HUDEP-2 (cell line): ENCODE results near the gene TMEM125.

Experiments
- DNase-seq, 76 experiments: peaks; one replicate each; lab custom pipeline; 2025; ENCODE audit not compliant: unreplicated experiment in 76 of 76; lab: John Stamatoyannopoulos, UW

The TMEM125 gene

DNA sequence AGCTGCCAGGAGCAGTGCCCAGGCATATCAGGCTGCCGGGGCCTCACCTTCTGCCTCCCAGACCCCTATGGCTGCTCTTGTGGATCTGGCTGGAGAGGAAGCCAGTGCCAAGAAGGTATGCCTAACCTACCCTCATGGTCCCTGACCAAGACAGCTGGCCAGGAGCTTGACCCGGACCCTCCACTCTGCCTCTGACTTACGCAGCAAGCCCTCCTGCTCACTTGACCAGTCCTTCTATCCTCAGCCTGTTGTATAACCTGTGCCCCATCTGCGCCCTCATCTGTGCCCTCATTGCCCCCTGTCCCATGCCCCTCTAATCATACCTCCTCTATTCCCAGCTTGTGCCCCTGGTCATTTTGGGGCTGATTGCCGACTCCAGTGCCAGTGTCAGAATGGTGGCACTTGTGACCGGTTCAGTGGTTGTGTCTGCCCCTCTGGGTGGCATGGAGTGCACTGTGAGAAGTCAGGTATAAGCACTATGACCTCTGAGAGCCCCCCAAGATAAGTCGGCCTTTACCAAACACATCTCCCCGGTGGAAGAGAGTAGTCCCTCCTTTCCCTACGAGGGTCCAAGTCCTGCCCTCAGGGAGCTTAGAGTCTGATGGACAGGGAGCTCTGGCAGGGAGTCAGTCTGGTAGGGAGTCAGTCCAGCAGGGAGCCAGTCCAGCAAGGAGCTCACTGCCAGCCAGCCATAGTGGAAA, 37.8 kb downstream of the TMEM125 start:
- DNase-seq = no peak

DNA sequence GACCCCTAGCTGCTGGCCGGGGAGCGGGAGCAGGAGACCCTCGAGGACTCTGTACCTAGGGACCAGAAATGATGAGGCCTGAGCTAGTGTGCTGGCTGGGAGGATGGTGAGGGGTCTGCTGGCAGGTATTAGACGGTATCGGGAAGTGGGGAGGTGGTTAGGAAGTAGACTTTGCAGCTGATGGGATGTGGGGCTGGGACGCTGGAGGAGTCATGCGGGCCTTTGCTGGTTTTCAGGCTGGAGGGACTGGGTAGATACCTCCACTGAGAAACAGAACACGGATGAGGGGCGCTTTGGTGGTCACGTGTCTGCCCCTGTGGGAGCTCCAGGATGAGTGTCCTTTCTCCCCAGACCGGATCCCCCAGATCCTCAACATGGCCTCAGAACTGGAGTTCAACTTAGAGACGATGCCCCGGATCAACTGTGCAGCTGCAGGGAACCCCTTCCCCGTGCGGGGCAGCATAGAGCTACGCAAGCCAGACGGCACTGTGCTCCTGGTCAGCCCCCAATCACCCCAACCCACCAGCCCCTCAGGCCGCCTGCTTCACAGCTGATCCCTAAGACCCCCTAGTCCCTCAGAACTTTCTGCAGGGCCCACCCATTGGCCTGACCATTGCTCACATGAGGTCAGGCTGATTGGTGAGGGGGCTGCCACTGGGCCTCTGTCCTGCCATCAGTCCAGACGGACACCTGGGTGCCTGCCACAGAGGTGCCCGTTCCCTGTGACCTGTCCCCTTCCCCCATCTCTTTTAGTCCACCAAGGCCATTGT, 39.0 kb downstream of the TMEM125 start:
- DNase-seq = no peak

- no peak for DNase-seq
These were observed 39.7 kb downstream of the TMEM125 start for GRCh38 chr1:43309405-43310025.

DNA sequence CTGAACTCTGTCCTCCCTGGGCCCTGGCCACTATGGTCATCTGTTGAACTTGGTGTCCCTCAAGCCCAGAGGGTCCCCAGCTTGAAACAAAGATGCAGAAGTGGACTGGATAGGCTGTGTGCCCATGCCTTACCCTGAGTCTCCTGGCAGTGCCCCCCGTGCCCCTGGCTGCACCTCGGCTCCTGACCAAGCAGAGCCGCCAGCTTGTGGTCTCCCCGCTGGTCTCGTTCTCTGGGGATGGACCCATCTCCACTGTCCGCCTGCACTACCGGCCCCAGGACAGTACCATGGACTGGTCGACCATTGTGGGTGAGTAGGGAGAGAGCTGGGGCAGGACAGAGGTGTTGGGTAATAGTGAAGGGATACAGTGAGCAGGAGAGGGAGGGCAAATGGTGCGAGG, 41.7 kb downstream of the TMEM125 start:
- DNase-seq = no peak

- DNase-seq = no peak
These were observed 42.4 kb downstream of the TMEM125 start for GRCh38 chr1:43312212-43312623.

- DNase-seq = no peak
These were observed 43.1 kb downstream of the TMEM125 start for GRCh38 chr1:43312663-43313515.

- DNase-seq = no peak
These were observed 44.0 kb downstream of the TMEM125 start for GRCh38 chr1:43313771-43314170.

DNA sequence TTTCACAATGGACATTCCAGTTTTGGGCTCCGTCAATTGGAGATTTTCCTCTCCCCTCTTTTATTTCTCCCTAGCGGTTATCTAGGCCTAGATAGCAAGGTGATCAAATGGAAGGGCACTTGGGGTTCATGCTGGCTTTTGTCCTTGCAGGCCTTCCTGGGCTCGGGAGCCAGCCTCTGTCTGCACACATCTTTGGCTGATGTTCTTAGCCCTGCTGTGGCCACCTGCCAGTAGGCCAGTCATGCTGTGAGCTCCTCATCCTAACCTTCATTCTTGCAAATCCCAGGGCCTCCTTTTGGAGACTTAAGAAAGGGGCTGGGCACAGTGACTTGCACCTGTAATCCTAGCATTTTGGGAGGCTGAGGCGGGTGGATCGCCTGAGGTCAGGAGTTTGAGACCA, 44.5 kb downstream of the TMEM125 start:
- no peak for DNase-seq

- DNase-seq = no peak
These were observed 45.7 kb downstream of the TMEM125 start for GRCh38 chr1:43315481-43315880.

DNA sequence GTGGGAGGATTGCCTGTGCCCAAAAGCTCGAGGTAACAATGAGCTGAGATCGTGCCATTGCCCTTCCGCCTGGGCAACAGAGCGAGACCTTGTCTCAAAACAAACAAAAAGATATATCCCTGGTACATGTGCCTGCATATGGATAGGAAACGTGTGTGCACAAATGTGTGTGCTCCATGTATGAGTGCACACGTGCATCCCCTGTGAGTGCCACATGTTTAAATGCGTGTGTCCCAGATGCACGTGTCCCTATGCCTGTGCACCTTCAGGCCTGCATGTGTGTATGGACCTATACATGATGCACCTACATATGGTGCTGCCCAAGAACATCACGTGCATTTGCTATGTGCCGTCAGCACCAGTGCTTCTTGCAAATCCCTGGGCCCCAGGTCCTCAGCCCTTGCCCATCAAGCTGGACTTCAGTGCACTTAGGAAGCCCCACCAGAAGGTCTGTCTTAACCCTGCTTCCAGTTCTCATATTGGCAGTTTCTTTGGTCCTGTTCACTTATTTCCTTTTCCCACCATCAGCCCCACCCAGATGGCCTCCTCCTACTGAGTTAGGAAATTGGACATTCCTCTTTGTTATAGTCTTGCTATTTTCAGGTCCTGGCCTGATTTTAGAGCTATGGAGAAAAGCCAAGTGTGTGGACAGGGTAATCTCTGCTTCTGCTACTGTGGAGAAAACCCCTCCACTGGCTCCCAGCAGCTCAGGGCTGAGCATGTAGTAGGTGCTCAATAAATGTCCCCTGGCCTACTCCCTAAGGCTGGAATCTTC, 46.4 kb downstream of the TMEM125 start:
- DNase-seq = no peak

GRCh38 chr1:43316738-43317520, 47.1 kb downstream of the TMEM125 start:
- DNase-seq = no peak

DNA sequence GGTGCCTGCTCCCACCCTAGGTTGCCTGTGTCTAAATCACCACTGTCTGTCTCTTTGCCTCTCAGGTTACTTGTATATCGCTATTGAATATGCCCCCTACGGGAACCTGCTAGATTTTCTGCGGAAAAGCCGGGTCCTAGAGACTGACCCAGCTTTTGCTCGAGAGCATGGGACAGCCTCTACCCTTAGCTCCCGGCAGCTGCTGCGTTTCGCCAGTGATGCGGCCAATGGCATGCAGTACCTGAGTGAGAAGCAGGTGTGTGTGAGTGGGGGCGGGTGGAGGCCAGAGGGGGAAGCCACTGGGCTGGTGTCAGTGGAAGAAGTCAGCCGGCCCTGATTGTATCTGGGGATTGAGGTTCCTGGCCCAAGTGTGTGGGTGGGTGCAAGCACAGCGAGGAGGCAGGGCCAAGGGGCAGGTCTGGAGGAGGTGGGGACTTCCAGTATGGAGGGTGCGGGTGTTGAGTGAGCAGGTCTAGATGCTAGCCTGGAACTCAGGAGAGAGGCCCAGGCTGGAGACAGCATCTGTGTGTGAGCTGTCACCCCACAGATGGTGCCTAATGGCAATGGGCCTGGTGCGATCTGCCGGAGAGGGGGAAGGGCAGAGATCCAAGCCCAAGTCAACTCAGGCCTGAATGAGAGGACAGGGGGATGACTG, 48.2 kb downstream of the TMEM125 start:
- DNase-seq = peak in 1 of 76 experiments; percentile 30

GRCh38 chr1:43318831-43319230, 49.0 kb downstream of the TMEM125 start:
- DNase-seq = no peak

- DNase-seq = no peak
These were observed 49.5 kb downstream of the TMEM125 start for GRCh38 chr1:43319288-43319687.

- DNase-seq = no peak
These were observed 50.0 kb downstream of the TMEM125 start for GRCh38 chr1:43319766-43320165.

DNA sequence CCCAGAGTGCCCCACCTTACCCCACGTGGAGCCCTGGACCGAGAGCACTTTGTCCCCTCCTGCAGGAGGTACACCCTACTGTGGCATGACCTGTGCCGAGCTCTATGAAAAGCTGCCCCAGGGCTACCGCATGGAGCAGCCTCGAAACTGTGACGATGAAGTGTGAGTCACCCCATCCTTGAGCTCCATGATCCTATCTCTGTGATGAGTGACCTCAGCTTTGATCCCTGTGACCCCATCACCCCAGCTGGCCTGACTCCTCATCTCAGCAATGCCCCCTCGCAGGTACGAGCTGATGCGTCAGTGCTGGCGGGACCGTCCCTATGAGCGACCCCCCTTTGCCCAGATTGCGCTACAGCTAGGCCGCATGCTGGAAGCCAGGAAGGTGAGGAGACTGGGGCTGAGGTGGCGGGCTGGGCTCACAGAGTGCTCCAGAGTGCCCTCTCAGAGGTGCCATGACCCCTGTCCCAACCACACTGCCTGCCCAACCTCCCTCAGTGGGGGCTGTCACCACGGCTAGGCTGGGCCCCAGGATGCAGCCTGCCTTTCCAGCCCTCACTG, 51.6 kb downstream of the TMEM125 start:
- DNase-seq = peak in 1 of 76 experiments; percentile 12

GRCh38 chr1:43322506-43322905, 52.7 kb downstream of the TMEM125 start:
- no peak for DNase-seq
